ENCODE results near the gene C12orf76.

C12orf76 gene

GRCh38 chr12:110035534-110036104, 12.7 kb downstream of the C12orf76 start:
- DNase-seq (ENCODE audit: low read depth), result no peak
- no peak for TF ChIP-seq CTCF (IDR thresholded peaks at IDR 0.05; ENCODE audit: control insufficient read depth, insufficient read depth, low read depth, low read length, missing control alignments)
- H3K4me3 ChIP-seq (ENCODE audit: control insufficient read depth, low read depth, low read length), result no peak overlapping the region

GRCh38 chr12:110033888-110034287, 14.4 kb downstream of the C12orf76 start:
- no peak overlapping the region for H3K4me3 ChIP-seq (ENCODE audit: control insufficient read depth, low read depth, low read length)
- no peak for TF ChIP-seq CTCF (IDR thresholded peaks at IDR 0.05; ENCODE audit: control insufficient read depth, insufficient read depth, low read depth, low read length, missing control alignments)
- DNase-seq (ENCODE audit: low read depth), result no peak

GRCh38 chr12:110029290-110029815, 19.0 kb downstream of the C12orf76 start:
- H3K4me3 ChIP-seq (ENCODE audit: control insufficient read depth, low read depth, low read length), result no peak overlapping the region
- no peak for DNase-seq (ENCODE audit: low read depth)
- no peak for TF ChIP-seq CTCF (IDR thresholded peaks at IDR 0.05; ENCODE audit: control insufficient read depth, insufficient read depth, low read depth, low read length, missing control alignments)

GRCh38 chr12:110028323-110028722, 20.0 kb downstream of the C12orf76 start:
- no peak overlapping the region for H3K4me3 ChIP-seq (ENCODE audit: control insufficient read depth, low read depth, low read length)
- TF ChIP-seq CTCF (IDR thresholded peaks at IDR 0.05; ENCODE audit: control insufficient read depth, insufficient read depth, low read depth, low read length, missing control alignments), result no peak
- DNase-seq (ENCODE audit: low read depth), result no peak

- no peak for DNase-seq (ENCODE audit: low read depth)
- TF ChIP-seq CTCF (IDR thresholded peaks at IDR 0.05; ENCODE audit: control insufficient read depth, insufficient read depth, low read depth, low read length, missing control alignments), result no peak
- no peak overlapping the region for H3K4me3 ChIP-seq (ENCODE audit: control insufficient read depth, low read depth, low read length)
Measured at GRCh38 chr12:110024051-110024450, 24.3 kb downstream of the C12orf76 start.

- TF ChIP-seq CTCF (IDR thresholded peaks at IDR 0.05; ENCODE audit: control insufficient read depth, insufficient read depth, low read depth, low read length, missing control alignments), result no peak
- no peak for DNase-seq (ENCODE audit: low read depth)
- no peak overlapping the region for H3K4me3 ChIP-seq (ENCODE audit: control insufficient read depth, low read depth, low read length)
Measured at GRCh38 chr12:110023059-110023980, 25.0 kb downstream of the C12orf76 start.
